Activated CD8-positive, alpha-beta memory T cell treated with anti-CD3 and anti-CD28 coated beads, Interleukin-2, amount 50 U/mL, for 1 hour (primary cell): ENCODE measurements around the gene VKORC1.

ENCODE experiments used
- DNase-seq: peaks from one replicate; pipeline ENCODE4 v3.0.0-alpha.2; 2020; ENCODE audit errors: extremely low read depth

VKORC1 gene

DNA sequence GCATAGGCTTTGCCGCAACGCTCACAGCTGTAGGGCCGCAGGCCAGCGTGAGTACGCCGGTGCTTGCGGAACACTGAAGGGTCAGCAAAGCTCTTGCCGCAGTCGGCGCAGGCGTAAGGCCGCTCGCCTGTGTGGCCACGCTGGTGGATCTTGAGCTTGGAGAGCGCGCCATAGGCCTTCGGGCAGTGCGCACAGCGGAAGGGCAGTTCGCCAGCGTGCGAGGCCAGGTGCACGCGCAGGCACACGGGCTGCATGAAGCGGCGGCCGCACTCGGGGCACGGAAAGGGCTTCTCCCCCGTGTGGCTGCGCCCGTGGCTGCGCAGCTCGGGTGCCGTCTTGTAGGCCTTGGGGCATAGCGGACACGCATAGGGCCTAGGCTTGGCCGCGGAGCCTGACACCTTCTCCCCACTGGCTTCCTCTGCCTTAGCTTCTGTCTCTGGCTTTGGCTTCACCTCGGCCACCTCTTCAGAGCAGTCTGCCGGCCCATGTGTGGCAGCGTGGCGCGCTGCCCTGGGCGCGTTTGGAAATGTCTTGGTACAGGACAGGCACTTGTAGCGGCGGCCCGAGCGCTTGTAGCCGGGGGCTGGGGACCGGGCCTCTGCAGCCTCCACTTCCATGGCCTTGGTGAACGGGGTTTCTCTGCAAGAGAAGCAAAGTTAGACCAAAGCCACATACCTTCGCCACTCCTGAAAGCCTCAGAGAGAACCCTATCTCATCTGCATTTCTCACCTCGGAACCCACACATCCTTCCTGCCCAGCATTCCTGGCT lies 30.6 kb downstream of the VKORC1 start:
- DNase-seq, result no peak

DNA sequence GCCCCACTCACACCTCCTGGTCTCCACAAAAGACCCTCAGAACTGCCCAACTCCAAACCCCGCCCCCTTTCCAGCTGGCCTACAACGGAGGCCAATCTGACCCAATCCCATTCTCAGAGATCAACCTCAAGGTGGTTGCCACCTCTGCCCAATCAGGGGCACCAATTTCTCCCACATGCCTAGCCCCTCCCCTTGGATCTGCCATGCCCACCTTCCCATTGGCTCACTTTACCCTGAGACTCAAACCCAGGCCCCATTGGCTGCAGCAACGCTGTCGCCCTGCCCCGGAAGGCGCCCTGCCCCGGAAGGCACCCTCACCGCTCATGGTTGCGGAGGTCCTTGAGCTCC lies 31.1 kb downstream of the VKORC1 start:
- no peak for DNase-seq

DNA sequence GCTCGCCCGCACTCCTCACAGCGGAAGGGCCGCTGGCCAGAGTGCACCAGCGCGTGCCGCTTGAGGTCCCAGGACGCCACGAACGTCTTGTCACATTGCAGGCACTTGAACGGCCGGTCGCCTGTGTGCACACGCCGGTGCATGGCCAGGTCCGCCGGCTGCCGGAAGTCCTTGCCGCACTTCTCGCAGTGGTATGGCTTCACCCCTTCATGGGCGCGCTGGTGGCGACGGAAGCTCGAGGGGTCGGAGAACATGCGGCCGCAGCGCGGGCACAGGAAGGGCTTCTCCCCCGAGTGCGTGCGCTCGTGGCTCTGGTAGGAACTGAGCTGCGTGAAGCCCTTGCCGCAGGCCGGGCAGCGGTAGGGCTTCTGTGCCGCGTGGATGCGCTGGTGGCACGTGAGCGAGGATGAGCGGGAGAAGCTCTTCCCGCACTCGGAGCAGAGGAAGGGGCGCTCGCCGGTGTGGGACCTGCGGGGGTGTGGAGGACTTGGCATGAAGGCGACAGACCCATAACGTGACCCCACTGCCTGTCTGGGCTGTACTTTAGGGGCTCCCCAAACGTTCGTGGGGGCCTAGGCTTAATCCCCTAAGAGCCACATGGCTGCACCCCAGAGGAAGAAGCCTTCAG lies 32.7 kb downstream of the VKORC1 start:
- DNase-seq, result no peak

DNA sequence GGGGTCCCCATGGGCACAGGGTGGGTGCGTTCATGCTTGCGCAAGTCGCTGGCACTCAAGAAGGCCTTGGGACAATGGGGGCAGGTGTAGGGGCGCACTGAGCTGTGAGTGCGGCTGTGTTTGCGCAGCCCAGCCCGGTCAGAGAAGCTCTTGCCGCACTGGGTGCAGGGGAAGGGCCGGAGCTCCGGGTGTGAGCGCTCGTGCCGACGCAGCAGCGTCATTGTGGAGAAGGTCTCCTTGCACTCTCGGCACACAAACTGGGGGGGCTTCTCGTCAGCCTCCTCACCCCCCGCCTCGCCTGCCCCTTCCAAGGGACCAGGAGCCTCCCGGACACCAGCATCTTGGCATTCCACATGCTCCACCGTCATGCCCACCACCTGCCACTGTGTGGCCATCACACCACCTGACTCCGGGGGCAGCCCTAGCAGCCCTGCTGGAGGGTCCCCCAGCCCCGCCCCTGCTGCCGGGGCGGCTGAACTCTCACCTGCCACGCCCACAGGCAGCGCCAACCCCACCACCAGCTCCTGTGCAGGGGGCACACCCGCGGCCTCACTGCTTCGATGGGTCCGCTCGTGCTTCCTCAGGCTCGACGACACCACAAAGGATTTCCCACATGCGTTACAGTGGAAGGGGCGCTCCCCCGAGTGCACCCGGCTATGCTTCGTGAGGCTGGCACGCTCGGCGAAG lies 33.3 kb downstream of the VKORC1 start:
- no peak for DNase-seq

DNA sequence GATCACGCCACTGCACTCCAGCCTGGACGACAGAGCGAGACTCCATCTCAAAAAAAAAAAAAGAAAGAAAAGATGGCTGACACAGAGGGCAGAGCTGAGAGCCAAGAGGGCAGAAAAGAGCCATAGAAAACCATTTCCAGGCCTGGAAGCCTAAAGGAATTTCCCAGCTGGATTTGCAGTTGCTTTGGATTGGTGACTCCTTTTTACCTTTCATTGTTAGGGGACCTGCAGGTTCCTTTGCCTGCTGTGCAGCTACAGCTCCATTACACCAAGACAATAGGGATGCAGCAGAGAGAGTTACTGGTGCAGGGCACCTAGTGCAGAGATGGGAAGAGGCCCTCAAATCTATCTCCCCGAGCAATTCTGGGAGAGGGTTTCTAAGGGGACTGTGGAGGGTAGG lies 39.0 kb downstream of the VKORC1 start:
- no peak for DNase-seq

DNA sequence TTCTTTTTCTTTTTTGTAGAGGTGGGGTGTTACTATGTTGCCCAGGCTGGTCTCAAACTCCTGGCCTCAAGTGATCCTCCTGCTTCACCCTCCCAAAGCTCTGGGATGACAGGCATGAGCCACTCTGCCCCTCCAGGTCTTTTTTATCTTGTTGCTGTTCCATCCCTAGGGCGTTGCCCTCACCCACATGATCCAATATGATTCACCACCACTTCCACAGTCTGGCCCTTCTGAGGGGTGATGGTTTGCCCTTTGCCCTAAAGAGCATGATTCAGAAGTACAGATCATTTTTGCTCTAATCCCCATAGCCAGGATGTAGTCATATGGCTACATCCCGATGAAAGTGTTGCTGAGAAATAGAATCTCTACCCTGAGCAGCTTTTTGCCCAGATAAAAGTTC lies 42.5 kb downstream of the VKORC1 start:
- no peak for DNase-seq

DNA sequence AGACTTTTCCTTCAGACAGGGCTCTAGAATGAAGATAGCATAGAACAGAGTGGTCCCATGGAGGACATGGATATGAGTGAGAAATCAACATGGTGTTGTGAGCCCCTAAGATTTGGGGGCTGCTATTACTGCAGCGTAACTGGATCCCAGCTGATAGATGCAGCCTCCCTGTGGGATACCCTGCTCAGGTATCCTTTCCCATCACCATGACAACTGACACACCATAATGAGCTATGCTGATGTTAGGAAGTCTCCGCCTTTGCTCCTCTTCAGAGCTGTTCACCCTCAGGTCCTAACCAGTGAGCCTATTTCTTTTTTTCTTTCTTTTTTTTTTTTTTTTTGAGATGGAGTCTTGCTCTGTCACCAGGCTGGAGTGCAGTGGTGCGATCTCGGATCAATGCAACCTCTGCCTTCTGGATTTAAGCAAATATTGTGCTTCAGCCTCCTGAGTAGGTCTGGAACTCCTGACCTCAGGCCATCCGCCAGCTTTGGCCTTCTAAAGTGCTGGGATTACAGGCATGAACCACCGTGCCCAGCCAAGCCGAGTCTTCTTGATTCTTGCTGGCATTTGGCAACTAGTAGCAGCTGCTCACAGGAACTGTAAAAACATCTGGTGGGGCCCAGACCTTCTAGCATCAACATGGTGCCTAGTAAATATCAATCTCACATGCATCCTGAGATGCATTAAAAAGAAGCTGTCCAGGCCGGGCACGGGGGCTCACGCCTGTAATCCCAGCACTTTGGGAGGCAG lies 44.1 kb downstream of the VKORC1 start:
- DNase-seq, result no peak

DNA sequence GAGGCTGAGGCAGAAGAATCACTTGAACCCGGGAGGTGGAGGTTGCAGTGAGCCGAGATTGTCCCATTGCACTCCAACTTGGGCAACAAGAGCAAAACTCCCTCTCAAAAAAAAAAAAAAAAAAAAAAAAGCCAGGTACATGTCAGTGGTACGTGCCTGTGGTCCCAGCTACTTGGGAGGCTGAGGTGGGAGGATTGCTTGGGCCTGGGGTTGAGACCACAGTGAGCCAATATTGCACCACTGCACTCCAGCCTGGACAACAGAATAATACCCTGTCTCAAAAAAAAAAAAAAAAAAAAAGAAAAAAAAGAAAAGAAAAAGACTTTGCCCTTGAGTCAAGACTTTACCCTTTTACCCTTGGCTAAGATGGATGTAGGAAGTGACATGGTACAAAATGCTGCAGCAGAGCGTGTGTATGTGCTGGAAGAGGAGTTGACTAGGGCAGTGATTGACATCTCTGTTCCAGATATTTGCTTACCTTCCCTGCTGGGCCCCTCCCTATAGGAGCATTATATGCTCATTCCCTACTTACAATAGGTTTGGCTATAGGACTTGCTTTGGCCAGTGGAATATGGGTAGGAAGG lies 50.6 kb downstream of the VKORC1 start:
- DNase-seq, result no peak

DNA sequence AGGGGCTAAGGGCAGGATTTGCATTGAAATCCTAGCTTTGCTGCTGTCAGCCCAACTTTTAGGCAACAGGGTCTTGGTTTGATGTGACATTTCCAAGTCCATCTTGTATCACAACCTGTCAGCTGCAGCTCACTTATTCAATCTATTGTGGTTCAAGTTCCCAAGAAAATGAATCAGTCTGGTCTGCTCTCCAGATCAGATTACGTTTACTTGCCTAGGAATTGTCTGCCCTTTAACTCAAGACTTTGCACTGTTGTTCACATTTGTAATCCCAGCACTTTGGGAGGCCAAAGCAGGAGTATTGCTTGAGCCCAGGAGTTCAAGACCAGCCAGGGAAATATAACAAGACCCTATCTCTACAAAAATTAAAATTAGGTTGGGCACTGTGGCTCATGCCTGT lies 51.2 kb downstream of the VKORC1 start:
- DNase-seq, result no peak

DNA sequence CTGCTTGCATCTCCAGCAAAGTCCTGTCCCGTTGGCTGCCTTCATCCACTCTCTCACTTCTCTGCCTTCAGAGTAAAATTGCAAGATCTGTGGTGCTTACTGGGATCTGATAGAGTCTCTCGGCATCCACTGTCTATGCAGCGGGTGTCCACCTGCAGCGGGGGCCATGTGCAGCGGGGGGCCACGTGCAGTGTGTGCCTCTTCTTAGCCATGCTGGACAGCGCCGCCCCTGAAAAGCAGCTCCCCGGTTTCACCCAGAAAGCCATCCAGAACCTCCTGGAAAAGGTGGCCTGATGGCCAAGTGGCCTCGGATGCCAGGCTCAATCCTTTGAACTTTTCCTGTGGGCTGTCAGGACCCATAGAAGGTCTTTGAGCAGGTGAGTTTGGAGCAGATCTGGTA lies 51.7 kb downstream of the VKORC1 start:
- no peak for DNase-seq
